GM13976 (cell line): ENCODE data around the gene CFAP97D1.
A peak's percentile ranks its signal among the peaks of the same experiment; 100 is the strongest.

Source experiments
- DNase-seq: peaks from one replicate; pipeline ENCODE4 v3.0.0; 2012; ENCODE audit warnings: low spot score
- CTCF ChIP-seq: IDR thresholded peaks from 2 replicates; pipeline ENCODE4 v1.5.1; 2012; ENCODE audit warnings: borderline replicate concordance, mild to moderate bottlenecking; ENCODE audit not compliant: insufficient read depth; ENCODE audit errors: extremely low read depth, missing control alignments, control extremely low read depth
- in situ Hi-C: fragments of 300-500 bp; cut with MboI; formaldehyde crosslinking; loops from one replicate; pipeline ENCODE4 v1.12.0; 2022; ENCODE audit warnings: low sequenced_read_pairs, mixed read lengths, inconsistent platforms; ENCODE audit not compliant: unreplicated experiment

Gene CFAP97D1

GRCh38 chr17:43770957-43771356 lies 9.3 kb upstream of the CFAP97D1 start:
- TF ChIP-seq CTCF: no peak

GRCh38 chr17:43771463-43771862 lies 8.8 kb upstream of the CFAP97D1 start:
- no peak for TF ChIP-seq CTCF
- in situ Hi-C loops: no loop called here

More at GRCh38 chr17:43770957-43771356, 9.3 kb upstream of the CFAP97D1 start:
- DNase-seq: no peak
- in situ Hi-C loops: no loop called here

GRCh38 chr17:43772877-43773648 lies 7.2 kb upstream of the CFAP97D1 start:
- in situ Hi-C loops: no loop called here
- no peak for DNase-seq
- TF ChIP-seq CTCF: no peak

More at GRCh38 chr17:43771463-43771862, 8.8 kb upstream of the CFAP97D1 start:
- no peak for DNase-seq

- DNase-seq: no peak
- in situ Hi-C loops: no loop called here
Observed at GRCh38 chr17:43774304-43775250, 5.7 kb upstream of the CFAP97D1 start.

GRCh38 chr17:43778337-43779144 lies 1.7 kb upstream of the CFAP97D1 start, which contains the start of gene DUSP3:
Gene DUSP3, minus strand, starts transcription at chr17:43778977. Its CDS starts 53 bp downstream, at chr17:43778924.
- TF ChIP-seq CTCF: no peak
- DNase-seq: peak; percentile 96
- in situ Hi-C loops: no loop called here

More at GRCh38 chr17:43774304-43775250, 5.7 kb upstream of the CFAP97D1 start:
- no peak for TF ChIP-seq CTCF
